DMS153 treated with DMSO at 0.1 percent for 48 hours (cell line): Measurements from ENCODE around the gene CALM3.

Experiments used
- DNase-seq: peaks from one replicate; lab custom pipeline; 2025; ENCODE audit not compliant: unreplicated experiment; lab: John Stamatoyannopoulos, UW

CALM3 gene

DNA sequence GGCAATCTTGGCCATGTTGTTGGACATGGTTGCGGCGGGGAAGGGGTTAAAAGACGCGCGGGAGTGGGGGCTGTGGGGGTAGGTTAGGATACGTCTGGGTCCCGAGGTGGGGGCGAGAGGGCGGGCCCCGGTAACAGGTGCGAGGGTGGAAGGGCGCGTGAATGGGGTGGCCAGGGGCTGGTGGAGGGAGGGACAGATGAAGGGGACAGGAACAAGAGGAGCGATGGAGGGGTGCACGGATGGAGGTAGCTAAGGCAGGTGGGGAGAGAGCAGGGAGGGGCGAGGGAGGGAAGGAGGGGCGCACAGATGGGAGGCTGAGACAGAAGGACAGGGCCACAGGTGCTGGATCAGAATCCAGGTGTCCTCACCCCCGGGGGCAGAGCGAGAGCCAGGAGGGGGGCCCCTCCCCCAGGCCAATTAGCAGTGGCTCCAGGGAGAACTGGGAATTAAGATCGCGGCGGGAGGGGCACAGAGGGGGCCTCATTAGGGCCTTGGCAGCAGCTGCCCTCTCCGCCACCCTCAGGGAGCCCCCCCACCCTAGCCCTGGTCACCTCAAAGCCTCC, 33.6 kb downstream of the CALM3 start:
- DNase-seq, result no peak

GRCh38 chr19:46635920-46636761, 35.0 kb downstream of the CALM3 start, which contains the start of gene GNG8:
TSS of gene GNG8 (minus strand) at chr19:46636202. CDS start at chr19:46634682, 1,520 bp downstream.
- no peak for DNase-seq

GRCh38 chr19:46637224-46637623, 36.1 kb downstream of the CALM3 start:
- DNase-seq, result no peak

DNA sequence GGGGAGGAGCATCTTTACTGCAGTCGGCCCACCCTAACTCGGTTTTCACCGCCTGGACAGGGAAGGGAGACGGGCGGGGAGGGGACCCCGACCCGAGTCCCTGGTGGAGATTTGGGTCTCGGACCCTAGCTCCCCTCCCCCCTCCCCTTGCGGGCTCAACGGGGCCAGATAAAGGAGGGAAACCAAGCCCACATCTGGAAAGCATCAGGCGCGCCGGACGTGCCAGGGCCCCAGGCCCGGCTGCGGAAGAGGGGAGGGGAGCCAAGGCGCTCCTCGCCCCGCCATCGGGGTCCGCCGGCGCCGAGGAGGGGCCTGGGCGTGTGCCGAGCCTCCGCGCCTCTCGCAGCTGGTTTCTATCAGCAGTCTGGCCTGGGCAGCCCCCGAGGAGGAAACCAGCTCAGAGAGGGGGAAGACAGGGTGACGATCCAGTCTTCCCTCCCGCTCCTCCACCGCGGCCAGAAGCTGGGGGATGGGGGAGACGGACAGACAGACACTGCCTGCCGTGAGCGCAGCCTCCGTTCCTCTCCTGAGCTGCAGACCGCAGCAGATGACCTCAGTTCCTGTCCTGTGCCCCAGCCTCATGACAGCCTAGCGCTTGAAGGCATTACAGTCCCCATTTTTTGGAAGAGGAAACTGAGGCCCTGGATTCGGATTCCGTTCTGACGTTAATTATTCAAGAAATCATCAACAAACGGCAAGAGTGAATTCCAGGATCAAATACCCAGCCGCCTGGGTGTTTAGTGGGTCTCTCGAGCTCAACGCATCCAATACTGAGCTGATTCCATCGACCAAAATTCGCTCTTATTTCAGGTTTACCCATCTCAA, 38.4 kb downstream of the CALM3 start:
- no peak for DNase-seq

DNA sequence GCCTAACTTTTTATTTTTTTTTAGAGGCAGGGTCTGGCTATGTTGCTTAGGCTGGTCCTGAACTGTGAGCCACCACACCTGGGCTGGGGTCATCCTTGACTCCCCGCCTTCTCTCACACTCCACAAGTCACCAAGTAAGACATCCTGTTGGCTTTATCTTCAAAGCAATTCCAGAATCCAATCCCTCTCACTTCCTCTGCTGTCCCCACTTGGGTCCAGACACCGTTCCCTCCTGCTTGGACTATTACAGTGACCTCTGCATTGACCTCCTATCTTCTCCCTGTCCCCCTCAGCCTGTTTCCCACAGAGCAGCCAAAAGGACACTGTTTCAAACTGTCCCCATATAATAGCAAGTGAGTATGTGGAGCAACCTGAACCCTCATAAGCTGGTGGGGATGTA, 39.5 kb downstream of the CALM3 start:
- no peak for DNase-seq

DNA sequence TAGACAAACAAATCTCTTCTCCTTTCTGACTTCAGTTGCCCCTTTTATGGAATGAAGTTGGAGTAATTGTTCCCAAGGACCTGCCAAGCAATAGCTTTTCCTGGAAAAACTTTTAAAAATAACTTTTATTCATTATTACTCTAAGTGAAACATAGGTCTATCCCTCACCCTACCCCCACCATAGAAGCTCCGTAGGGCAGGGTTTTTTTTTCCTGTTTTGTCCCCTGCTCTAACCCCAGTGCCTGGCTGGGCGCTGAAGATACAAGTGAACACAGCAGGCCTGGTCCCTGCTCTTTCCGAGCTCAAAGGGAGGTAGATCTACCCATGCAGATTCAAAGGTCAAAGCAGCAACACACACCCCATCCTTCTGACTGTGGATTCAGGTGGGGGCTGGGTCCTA, 43.6 kb downstream of the CALM3 start:
- DNase-seq, result no peak

GRCh38 chr19:46646402-46646801, 45.3 kb downstream of the CALM3 start:
- DNase-seq, result no peak

GRCh38 chr19:46648060-46648960, 47.2 kb downstream of the CALM3 start:
- DNase-seq, result no peak

DNA sequence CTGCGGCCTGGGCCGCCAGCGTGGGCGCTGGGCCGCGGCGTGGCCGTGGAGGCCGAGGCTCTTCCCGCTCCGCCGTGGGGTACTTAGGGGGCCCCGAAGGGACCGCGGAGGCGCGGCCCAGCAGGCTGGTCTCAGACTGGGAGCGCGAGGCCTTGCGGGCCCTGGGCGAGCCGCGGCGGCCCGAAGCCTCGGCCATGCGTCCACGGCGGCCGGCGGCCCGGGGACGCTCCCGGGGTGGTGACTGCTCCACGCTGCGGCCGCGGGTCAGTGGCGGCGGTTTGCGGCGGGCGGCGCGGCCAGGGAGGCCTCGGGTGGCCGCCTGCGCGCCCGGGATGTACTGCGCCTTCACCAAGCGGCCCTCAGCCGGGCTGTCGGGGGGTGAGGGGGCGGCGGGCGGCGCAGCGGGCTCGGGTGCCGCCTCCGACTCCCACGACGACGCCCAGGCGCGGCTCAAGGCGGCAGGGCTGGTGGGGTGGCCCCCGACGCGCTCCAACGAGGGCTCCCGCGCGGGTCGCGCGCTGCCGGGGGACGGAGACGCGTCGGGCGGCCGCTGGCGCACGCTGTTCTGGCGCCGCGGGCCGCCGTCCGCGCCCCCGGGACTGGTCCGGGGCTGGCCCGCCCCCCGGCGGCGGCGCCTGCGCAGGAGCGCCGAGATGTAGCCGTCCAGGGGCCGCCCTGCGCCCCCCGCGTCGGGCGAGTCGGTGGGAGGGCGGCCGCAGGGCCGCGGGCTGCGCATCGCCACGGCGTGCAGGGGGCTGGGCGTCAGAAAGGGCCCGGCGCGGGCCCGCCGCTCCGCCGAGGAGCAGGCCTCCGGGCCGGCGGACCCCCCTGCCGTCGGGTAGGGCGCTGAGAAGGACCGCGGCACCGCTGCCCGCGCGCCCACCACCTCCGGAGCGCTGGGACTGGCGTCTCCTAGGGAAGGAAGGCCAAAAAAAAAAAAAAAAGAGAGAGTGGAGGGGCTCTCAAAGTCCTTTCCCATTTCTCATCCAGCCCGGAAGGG, 48.1 kb downstream of the CALM3 start:
- DNase-seq, result no peak

DNA sequence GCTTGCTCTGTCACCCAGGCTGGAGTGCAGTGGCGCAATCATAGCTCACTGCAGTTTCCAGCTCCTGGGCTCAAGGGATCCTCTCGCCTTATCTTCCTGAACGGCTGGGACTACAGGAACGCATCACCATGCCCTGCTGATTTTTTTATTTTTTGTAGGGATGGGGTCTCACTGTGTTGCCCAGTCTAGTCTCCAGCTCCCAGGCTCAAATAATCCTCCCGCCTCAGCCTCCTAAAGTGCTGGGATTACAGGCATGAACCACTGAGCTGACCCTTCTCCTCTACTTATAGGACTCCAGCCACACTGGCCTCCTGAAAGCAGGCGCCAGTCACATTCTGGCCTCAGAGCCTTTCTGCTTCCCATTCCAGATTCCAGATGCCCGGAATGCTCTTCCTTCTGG, 49.3 kb downstream of the CALM3 start:
- no peak for DNase-seq

GRCh38 chr19:46654621-46655152, 53.6 kb downstream of the CALM3 start:
- no peak for DNase-seq

DNA sequence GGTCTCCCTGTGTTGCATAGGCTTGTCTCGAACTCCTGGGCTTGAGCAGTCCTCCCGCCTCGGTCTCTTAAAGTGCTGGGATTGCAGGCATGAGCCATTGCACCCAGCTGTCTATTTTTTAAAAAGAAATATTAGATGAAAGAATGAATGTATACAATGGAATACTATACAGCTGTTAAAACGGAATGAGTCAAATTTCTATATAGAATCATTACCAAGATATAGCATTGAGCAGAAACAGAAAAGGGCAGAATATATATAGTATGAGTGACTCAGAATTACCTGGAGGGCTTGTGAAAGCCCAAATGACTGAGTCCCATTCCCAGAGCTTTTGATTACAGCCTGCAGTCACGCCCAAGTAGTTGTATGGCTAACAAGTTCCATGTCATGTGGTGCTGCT, 55.4 kb downstream of the CALM3 start:
- DNase-seq, result no peak

- no peak for DNase-seq
Observed at GRCh38 chr19:46659151-46660007, 58.2 kb downstream of the CALM3 start.

- DNase-seq, result no peak
Observed at GRCh38 chr19:46660008-46660517, 58.9 kb downstream of the CALM3 start.
